Neural cell (in vitro differentiated cells): Measurements from ENCODE around the gene PRRT1. TPM values are rescaled to one million over a fixed set of nuclear protein-coding genes. Genes with fewer than 3 reads are reported as not detected.

ENCODE experiments used
- H2AFZ ChIP-seq: fragments of 200-600, 300-800 bp; sonication (generic), shearing (Covaris generic); 2 replicates; pipeline ENCODE4 v1.6.0; 2014; ENCODE audit warnings: low read depth, mild to moderate bottlenecking, antibody characterized with exemption, low read length, moderate library complexity
- H3F3A ChIP-seq: fragments of 200-600 bp; shearing (Covaris generic); 2 replicates; pipeline ENCODE4 v1.6.1; 2016; ENCODE audit warnings: mild to moderate bottlenecking, moderate library complexity, mixed read lengths, antibody characterized with exemption, low read length; ENCODE audit not compliant: insufficient read depth, poor library complexity, severe bottlenecking
- H3K27ac ChIP-seq: fragments of 200-600, 300-800 bp; sonication (generic), shearing (Covaris generic); 2 replicates; pipeline ENCODE4 v1.5.1; 2014; ENCODE audit warnings: mild to moderate bottlenecking, low read length, moderate library complexity
- H3K27me3 ChIP-seq: fragments of 300-800, 200-600 bp; sonication (generic), shearing (Covaris generic); 2 replicates; pipeline ENCODE4 v1.6.0; 2014; ENCODE audit warnings: mild to moderate bottlenecking, low read depth, low read length, moderate library complexity; ENCODE audit not compliant: insufficient read depth
- H3K36me3 ChIP-seq: fragments of 300-800, 200-600 bp; sonication (generic), shearing (Covaris generic); 2 replicates; pipeline ENCODE4 v1.5.1; 2014; ENCODE audit warnings: mild to moderate bottlenecking, antibody characterized with exemption, low read length, moderate library complexity; ENCODE audit not compliant: insufficient read depth
- H3K4me2 ChIP-seq: fragments of 300-800, 200-600 bp; sonication (generic), shearing (Covaris generic); 2 replicates; pipeline ENCODE4 v1.6.0; 2014; ENCODE audit warnings: mild to moderate bottlenecking, low read length
- H3K4me3 ChIP-seq: fragments of 300-800, 200-600 bp; sonication (generic), shearing (Covaris generic); 2 replicates; pipeline ENCODE4 v1.5.1; 2014; ENCODE audit warnings: mild to moderate bottlenecking, low read length, moderate library complexity
- H3K79me2 ChIP-seq: fragments of 200-600 bp; shearing (Covaris generic); replicated peaks from 2 replicates; pipeline ENCODE4 v1.6.0; 2014; ENCODE audit warnings: mild to moderate bottlenecking, low read length, moderate library complexity; ENCODE audit not compliant: insufficient read depth
- H3K9ac ChIP-seq: fragments of 300-800, 200-600 bp; sonication (generic), shearing (Covaris generic); 2 replicates; pipeline ENCODE4 v1.6.1; 2016; ENCODE audit warnings: mild to moderate bottlenecking, low read length, mixed read lengths
- H3K9me2 ChIP-seq: fragments of 200-600 bp; shearing (Covaris generic); 2 replicates; pipeline ENCODE4 v1.6.1; 2016; ENCODE audit warnings: mild to moderate bottlenecking, low read length, mixed read lengths; ENCODE audit not compliant: insufficient read depth
- H3K9me3 ChIP-seq: fragments of 200-600, 300-800 bp; sonication (generic), shearing (Covaris generic); 2 replicates; pipeline ENCODE4 v1.6.1; 2016; ENCODE audit warnings: mild to moderate bottlenecking, mixed run types, low read length, moderate library complexity, mixed read lengths
- H4K20me1 ChIP-seq: fragments of 200-600 bp; shearing (Covaris generic); 2 replicates; pipeline ENCODE4 v1.6.1; 2016; ENCODE audit warnings: mild to moderate bottlenecking, mixed run types; ENCODE audit not compliant: insufficient read depth
- CTCF ChIP-seq: fragments of 450-650 bp; IDR thresholded peaks from 2 replicates; pipeline ENCODE4 v1.5.1; 2014; ENCODE audit warnings: antibody characterized with exemption, mild to moderate bottlenecking, moderate library complexity; ENCODE audit not compliant: poor library complexity, severe bottlenecking
- EP300 ChIP-seq: fragments of 450-650 bp; conservative IDR thresholded peaks from 2 replicates; pipeline ENCODE4 v1.6.1; 2014; ENCODE audit warnings: antibody characterized with exemption, mild to moderate bottlenecking, moderate library complexity; ENCODE audit not compliant: poor library complexity, severe bottlenecking
- EZH2 ChIP-seq: fragments of 200-600, 300-800 bp; shearing (Covaris generic), sonication (generic); IDR thresholded peaks from 2 replicates; pipeline ENCODE4 v1.6.1; 2014; ENCODE audit warnings: antibody characterized with exemption, low read length, borderline replicate concordance, mild to moderate bottlenecking; ENCODE audit not compliant: insufficient read depth, poor library complexity, severe bottlenecking
- MXI1 ChIP-seq: fragments of 450-650 bp; conservative IDR thresholded peaks from 2 replicates; pipeline ENCODE4 v1.6.1; 2014; ENCODE audit warnings: antibody characterized with exemption, mild to moderate bottlenecking; ENCODE audit not compliant: poor library complexity, severe bottlenecking
- POLR2AphosphoS5 ChIP-seq: IDR thresholded peaks from 2 replicates; pipeline ENCODE4 v1.6.1; 2012
- RAD21 ChIP-seq: fragments of 450-650 bp; conservative IDR thresholded peaks from 2 replicates; pipeline ENCODE4 v1.6.1; 2014; ENCODE audit warnings: antibody characterized with exemption, mild to moderate bottlenecking, moderate library complexity
- REST ChIP-seq: IDR thresholded peaks from 2 replicates; pipeline ENCODE4 v1.6.1; 2012; ENCODE audit warnings: borderline replicate concordance
- SMC3 ChIP-seq: fragments of 450-650 bp; conservative IDR thresholded peaks from 2 replicates; pipeline ENCODE4 v1.6.1; 2014; ENCODE audit warnings: antibody characterized with exemption, mild to moderate bottlenecking, moderate library complexity; ENCODE audit not compliant: poor library complexity
- TAF1 ChIP-seq: IDR thresholded peaks from 2 replicates; pipeline ENCODE4 v1.6.1; 2012; ENCODE audit warnings: low read depth
- polyA plus RNA-seq: library from polyadenylated mRNA; depleted of rRNA; stranded (reverse); fragments of >200 nt; gene quantifications from 2 replicates; pipeline ENCODE4 v1.2.3, GENCODE V29; 2014

Gene PRRT1
- polyA plus RNA-seq, 1 donor from 2014 or later = 0.22 TPM

- Histone ChIP-seq H3K27me3 (no peaks in the 10 kb centered on the region), H2AFZ (no peak overlapping the region), H3K9me3 (no peaks in the 10 kb centered on the region), H4K20me1 (no peaks in the 10 kb centered on the region), H3K4me2 (no peak overlapping the region), H3K4me3 (no peak overlapping the region), H3K79me2 (no peaks in the 10 kb centered on the region), H3F3A (no peaks in the 10 kb centered on the region), H3K9me2 (no peaks in the 10 kb centered on the region), H3K27ac (no peak overlapping the region), H3K36me3 (no peaks in the 10 kb centered on the region), H3K9ac (no peak overlapping the region)
- no peak for TF ChIP-seq MXI1
- no peak for TF ChIP-seq SMC3
- TF ChIP-seq CTCF = no peak
- TF ChIP-seq EZH2 = no peak
- no peak for TF ChIP-seq REST
- no peak for TF ChIP-seq EP300
- no peak for TF ChIP-seq RAD21
- TF ChIP-seq POLR2AphosphoS5 = no peak
- TF ChIP-seq TAF1 = no peak
Observed at GRCh38 chr6:32114796-32115195, 36.9 kb downstream of the PRRT1 start.

- no peaks in the 10 kb centered on the region for H4K20me1 ChIP-seq
- no peaks in the 10 kb centered on the region for H3F3A ChIP-seq
- no peak overlapping the region for H3K4me3 ChIP-seq
- no peak overlapping the region for H3K4me2 ChIP-seq
- no peaks in the 10 kb centered on the region for H3K36me3 ChIP-seq
- no peaks in the 10 kb centered on the region for H3K9me3 ChIP-seq
- H3K79me2 ChIP-seq = no peaks in the 10 kb centered on the region
- TF ChIP-seq CTCF = no peak
- no peak for TF ChIP-seq EP300
- TF ChIP-seq TAF1 = no peak
- TF ChIP-seq RAD21 = no peak
- no peak overlapping the region for H3K27ac ChIP-seq
- H3K27me3 ChIP-seq = no peaks in the 10 kb centered on the region
- H3K9ac ChIP-seq = no peak overlapping the region
- H3K9me2 ChIP-seq = no peaks in the 10 kb centered on the region
- H2AFZ ChIP-seq = no peak overlapping the region
Observed at GRCh38 chr6:32113386-32114352, 38.1 kb downstream of the PRRT1 start.
